Subcutaneous abdominal adipose tissue (tissue), 5 donors: Measurements from ENCODE around the gene CTDSP2.
"Not testable (repeated sequence)": the region's sequence is repeated elsewhere in the genome, so short reads cannot be mapped to it uniquely, and the experiment has no call there.

Experiments used
- H3K27ac ChIP-seq: one replicate; pipeline ENCODE4 v1.7.0; 2013; ENCODE audit warnings: low read depth, mild to moderate bottlenecking, inconsistent platforms, low read length, moderate library complexity
- H3K27me3 ChIP-seq, 5 donors: one replicate each; pipeline ENCODE4 v1.7.0; 2013; ENCODE audit warnings: low read length in 5 of 5, inconsistent platforms in 1 of 5; ENCODE audit not compliant: control insufficient read depth in 5 of 5, insufficient read depth in 4 of 5
- H3K36me3 ChIP-seq, 5 donors: one replicate each; pipeline ENCODE4 v1.7.0; 2013; ENCODE audit warnings: low read length in 5 of 5; ENCODE audit not compliant: control insufficient read depth in 5 of 5, insufficient read depth in 5 of 5
- H3K4me1 ChIP-seq, 5 donors: one replicate each; pipeline ENCODE4 v1.7.0; 2013; ENCODE audit warnings: low read length in 5 of 5, mild to moderate bottlenecking in 3 of 5, moderate library complexity in 1 of 5; ENCODE audit not compliant: control insufficient read depth in 5 of 5, insufficient read depth in 5 of 5
- H3K4me3 ChIP-seq, 5 donors: one replicate each; pipeline ENCODE4 v1.7.0; 2013; ENCODE audit warnings: low read length in 5 of 5, low read depth in 1 of 5
- H3K9ac ChIP-seq, 5 donors: one replicate each; pipeline ENCODE4 v1.7.0; 2013; ENCODE audit warnings: low read length in 5 of 5, mild to moderate bottlenecking in 4 of 5, moderate library complexity in 3 of 5
- H3K9me3 ChIP-seq, 5 donors: one replicate each; pipeline ENCODE4 v1.7.0; 2013; ENCODE audit warnings: low read length in 5 of 5; ENCODE audit not compliant: control insufficient read depth in 5 of 5
- donor health status: healthy.
- donor health status: healthy.
- donor health status: healthy.
- donor health status: healthy.
- donor health status: healthy.

CTDSP2 gene

DNA sequence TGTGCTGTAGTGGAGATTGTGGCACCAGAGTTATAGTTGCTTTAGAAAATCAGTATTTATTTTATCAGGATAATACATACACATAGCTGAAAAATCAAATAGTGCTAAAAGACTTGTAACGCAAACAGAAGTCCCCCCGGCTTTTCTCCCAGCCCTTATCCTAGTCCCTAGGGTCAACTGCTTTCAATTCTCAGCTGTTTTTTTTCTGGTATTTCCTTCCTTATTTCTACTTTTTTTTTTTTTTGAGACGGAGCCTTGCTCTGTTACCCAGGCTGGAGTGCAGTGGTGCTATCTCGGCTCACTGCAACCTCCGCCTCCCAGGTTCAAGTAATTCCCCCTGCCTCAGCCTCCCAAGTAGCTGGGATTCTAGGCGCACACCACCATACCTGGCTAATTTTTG, 8.4 kb upstream of the CTDSP2 start:
- Histone ChIP-seq H3K9ac (no peak overlapping the region), H3K9me3 (peaks cover 0 to 3% (median 0%) of the 10 kb centered on the region in 5 donors), H3K4me1 (peaks cover 13 to 53% (median 45%) of the 10 kb centered on the region in 5 donors), H3K27me3 (no peaks in the 10 kb centered on the region), H3K27ac (no peak overlapping the region), H3K36me3 (no peaks in the 10 kb centered on the region), H3K4me3 (no peak overlapping the region)

- Histone ChIP-seq H3K9me3 (peaks cover 0 to 3% (median 0%) of the 10 kb centered on the region in 5 donors), H3K9ac (no peak overlapping the region), H3K36me3 (no peaks in the 10 kb centered on the region), H3K4me1 (peaks cover 13 to 53% (median 46%) of the 10 kb centered on the region in 5 donors), H3K27ac (no peak overlapping the region), H3K4me3 (no peak overlapping the region), H3K27me3 (no peaks in the 10 kb centered on the region)
Observed at GRCh38 chr12:57853864-57854556, 7.5 kb upstream of the CTDSP2 start.

- Histone ChIP-seq H3K27me3 (no peaks in the 10 kb centered on the region), H3K9ac (peak overlapping the region in 3 of 5 donors; percentile 18 to 68 (median 40)), H3K27ac (peak overlapping the region; percentile 16), H3K9me3 (peaks cover 0 to 3% (median 0%) of the 10 kb centered on the region in 5 donors), H3K4me3 (peak overlapping the region in 4 of 5 donors; percentile 45 to 57 (median 48)), H3K4me1 (peaks cover 13 to 58% (median 46%) of the 10 kb centered on the region in 5 donors), H3K36me3 (no peaks in the 10 kb centered on the region)
Observed at GRCh38 chr12:57852620-57853500, 6.3 kb upstream of the CTDSP2 start.

GRCh38 chr12:57852200-57852599, 5.7 kb upstream of the CTDSP2 start:
- Histone ChIP-seq H3K27ac (peak overlapping the region; percentile 16), H3K27me3 (no peaks in the 10 kb centered on the region), H3K9ac (peak overlapping the region in 3 of 5 donors; percentile 18 to 68 (median 40)), H3K4me3 (peak overlapping the region in 4 of 5 donors; percentile 45 to 57 (median 48)), H3K36me3 (no peaks in the 10 kb centered on the region), H3K9me3 (peaks cover 0 to 3% (median 0%) of the 10 kb centered on the region in 5 donors), H3K4me1 (peaks cover 13 to 62% (median 47%) of the 10 kb centered on the region in 5 donors)

DNA sequence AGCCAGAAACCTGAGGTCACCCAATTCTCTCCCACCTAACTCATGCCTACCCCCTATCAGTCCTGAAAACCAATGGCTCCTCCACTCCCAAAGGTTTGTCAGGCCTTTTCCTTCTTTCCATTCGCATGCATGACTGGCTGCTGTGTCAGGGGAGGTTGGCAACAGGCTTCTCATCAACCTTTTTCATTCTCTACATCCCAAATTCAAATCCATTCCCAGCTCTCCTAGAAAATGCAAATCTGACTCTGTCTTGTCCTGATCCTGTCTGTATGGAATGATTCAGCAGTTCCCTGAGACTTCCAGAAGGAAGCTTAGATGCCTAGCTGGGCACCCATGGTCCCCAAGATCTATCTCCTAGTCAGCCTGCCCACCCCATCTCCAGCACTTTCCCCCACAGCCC, 5.0 kb upstream of the CTDSP2 start:
- no peak overlapping the region for H3K27ac ChIP-seq
- H3K9ac ChIP-seq, result no peak overlapping the region

DNA sequence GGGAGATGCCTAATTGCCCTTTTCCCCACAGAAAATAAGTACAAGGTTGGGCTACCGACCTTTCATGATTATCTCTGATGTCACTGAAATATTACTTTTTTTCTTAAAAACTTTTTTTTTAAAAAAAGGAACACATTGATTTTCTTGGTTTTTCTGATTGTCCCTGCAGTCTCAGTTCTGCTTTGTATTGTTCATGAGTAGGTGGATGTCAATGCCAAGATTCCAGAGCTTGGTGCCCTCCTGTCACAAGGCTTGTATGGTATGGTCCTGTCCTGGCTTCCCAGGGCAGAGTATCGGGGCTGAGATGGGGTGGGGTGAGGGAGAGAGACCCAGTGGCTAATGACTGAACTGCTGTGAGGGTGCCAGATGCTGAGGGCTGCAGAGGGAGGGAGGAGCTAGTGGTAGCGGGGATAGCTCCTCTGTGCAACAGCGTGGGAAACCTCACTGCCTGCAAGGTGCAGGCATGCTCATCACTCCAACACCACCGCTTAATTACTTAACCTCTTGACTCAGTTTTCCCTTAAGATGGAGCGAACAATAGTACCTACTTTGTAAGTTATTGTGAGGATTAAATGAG, 4.4 kb upstream of the CTDSP2 start:
- Histone ChIP-seq H3K9me3 (no peaks in the 10 kb centered on the region), H3K36me3 (no peaks in the 10 kb centered on the region), H3K9ac (peak overlapping the region in 2 of 5 donors; percentile 9 to 48), H3K4me1 (peaks cover 13 to 65% (median 49%) of the 10 kb centered on the region in 5 donors), H3K4me3 (no peak overlapping the region), H3K27ac (no peak overlapping the region), H3K27me3 (no peaks in the 10 kb centered on the region)

More for the DNA sequence above, 5.0 kb upstream of the CTDSP2 start:
- peaks cover 0 to 3% (median 0%) of the 10 kb centered on the region in 5 donors for H3K9me3 ChIP-seq
- no peaks in the 10 kb centered on the region for H3K36me3 ChIP-seq
- H3K4me3 ChIP-seq, result no peak overlapping the region
- H3K4me1 ChIP-seq, result peaks cover 13 to 65% (median 49%) of the 10 kb centered on the region in 5 donors
- no peaks in the 10 kb centered on the region for H3K27me3 ChIP-seq

GRCh38 chr12:57849447-57849846, 2.9 kb upstream of the CTDSP2 start:
- not testable (repeated sequence) for H3K36me3 ChIP-seq, H3K9ac ChIP-seq, H3K27ac ChIP-seq, H3K27me3 ChIP-seq, H3K4me3 ChIP-seq, H3K9me3 ChIP-seq
- peaks cover 13 to 65% (median 53%) of the 10 kb centered on the region in 5 donors for H3K4me1 ChIP-seq

DNA sequence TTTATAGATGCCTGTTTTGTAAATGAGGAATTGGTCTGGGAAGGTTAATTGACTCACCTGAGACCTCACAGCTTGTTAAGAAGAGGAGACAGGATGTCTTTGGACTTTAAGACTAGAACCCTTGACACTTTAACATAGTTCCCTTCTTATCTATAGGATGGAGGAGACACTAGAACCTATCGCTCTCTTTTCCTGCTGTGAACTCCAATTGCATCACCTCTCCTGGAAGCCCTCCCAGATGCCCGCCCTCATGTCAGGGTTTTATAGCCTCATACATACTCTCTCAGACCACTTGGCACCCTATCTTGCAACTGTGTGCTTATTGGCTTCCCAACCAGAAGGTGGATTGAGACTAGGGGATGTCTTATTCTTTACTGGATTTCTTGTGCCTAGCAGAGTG, 2.5 kb upstream of the CTDSP2 start:
- H3K27ac ChIP-seq, result no peak overlapping the region

GRCh38 chr12:57848208-57848607, 1.7 kb upstream of the CTDSP2 start:
- H3K27ac ChIP-seq, result no peak overlapping the region

More for the DNA sequence above, 2.5 kb upstream of the CTDSP2 start:
- Histone ChIP-seq H3K27me3 (no peaks in the 10 kb centered on the region), H3K36me3 (no peaks in the 10 kb centered on the region), H3K4me1 (peaks cover 15 to 65% (median 55%) of the 10 kb centered on the region in 5 donors), H3K4me3 (no peak overlapping the region), H3K9ac (no peak overlapping the region), H3K9me3 (no peaks in the 10 kb centered on the region)

More at GRCh38 chr12:57848208-57848607, 1.7 kb upstream of the CTDSP2 start:
- H3K9me3 ChIP-seq, result no peaks in the 10 kb centered on the region
- H3K9ac ChIP-seq, result no peak overlapping the region
- no peak overlapping the region for H3K4me3 ChIP-seq
- no peaks in the 10 kb centered on the region for H3K27me3 ChIP-seq
- peaks cover 16 to 66% (median 57%) of the 10 kb centered on the region in 5 donors for H3K4me1 ChIP-seq
- H3K36me3 ChIP-seq, result no peaks in the 10 kb centered on the region
